AG04449 (cell line): ENCODE results near the gene TRAPPC5.

Experiments
- CTCF ChIA-PET: fragments of 350-600 bp; formaldehyde crosslinking; extraction: SDS; loops from one replicate; lab custom pipeline; 2021; ENCODE audit warnings: antibody characterized with exemption; lab: Yijun Ruan, JAX
- POLR2A ChIA-PET: fragments of 400-600, 350-600 bp; formaldehyde crosslinking; extraction: SDS; loops from one replicate; lab custom pipeline; 2020; ENCODE audit warnings: antibody characterized with exemption, inconsistent platforms; lab: Yijun Ruan, JAX
- DNase-seq: peaks from one replicate; pipeline ENCODE4 v3.0.0-alpha.2; 2010; ENCODE audit warnings: low read depth, low spot score
- H3K4me3 ChIP-seq: 2 replicates; pipeline ENCODE4 v1.5.1; 2011; ENCODE audit warnings: low read depth, mild to moderate bottlenecking, control low read depth, low read length
- TF ChIP-seq, protein P1 (sequence below): IDR thresholded peaks from one replicate; pipeline ENCODE4 v1.5.1; 2011; ENCODE audit warnings: mild to moderate bottlenecking, moderate library complexity, low read length, control low read depth, inconsistent platforms; ENCODE audit not compliant: insufficient read depth; ENCODE audit errors: missing control alignments

Gene TRAPPC5

DNA sequence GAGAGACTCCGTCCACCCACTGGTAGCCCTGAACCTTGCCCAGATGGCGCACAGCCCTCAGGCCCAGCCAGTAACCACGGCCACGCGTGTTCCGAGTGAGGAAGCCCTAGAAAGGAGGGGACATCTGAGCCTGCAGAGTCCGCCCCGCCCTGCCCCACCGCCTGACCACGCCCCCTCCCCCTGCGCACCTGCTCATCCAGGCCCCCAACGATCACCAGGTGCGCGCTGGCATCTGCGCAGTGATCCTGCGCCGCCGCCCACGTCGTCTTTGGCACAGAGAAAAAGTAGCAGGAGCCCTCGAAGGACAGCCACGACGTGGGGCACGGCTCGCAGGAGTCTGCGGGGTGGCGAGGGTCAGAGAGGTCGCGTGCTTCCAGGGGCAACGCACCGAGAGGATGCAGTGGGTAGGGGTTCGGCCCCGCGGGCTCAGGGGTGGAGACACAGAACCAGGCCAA, 49.2 kb downstream of the TRAPPC5 start:
- TF ChIP-seq, protein P1, sequence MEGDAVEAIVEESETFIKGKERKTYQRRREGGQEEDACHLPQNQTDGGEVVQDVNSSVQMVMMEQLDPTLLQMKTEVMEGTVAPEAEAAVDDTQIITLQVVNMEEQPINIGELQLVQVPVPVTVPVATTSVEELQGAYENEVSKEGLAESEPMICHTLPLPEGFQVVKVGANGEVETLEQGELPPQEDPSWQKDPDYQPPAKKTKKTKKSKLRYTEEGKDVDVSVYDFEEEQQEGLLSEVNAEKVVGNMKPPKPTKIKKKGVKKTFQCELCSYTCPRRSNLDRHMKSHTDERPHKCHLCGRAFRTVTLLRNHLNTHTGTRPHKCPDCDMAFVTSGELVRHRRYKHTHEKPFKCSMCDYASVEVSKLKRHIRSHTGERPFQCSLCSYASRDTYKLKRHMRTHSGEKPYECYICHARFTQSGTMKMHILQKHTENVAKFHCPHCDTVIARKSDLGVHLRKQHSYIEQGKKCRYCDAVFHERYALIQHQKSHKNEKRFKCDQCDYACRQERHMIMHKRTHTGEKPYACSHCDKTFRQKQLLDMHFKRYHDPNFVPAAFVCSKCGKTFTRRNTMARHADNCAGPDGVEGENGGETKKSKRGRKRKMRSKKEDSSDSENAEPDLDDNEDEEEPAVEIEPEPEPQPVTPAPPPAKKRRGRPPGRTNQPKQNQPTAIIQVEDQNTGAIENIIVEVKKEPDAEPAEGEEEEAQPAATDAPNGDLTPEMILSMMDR = no peak
- DNase-seq = no peak
- POLR2A ChIA-PET = no interaction called here

DNA sequence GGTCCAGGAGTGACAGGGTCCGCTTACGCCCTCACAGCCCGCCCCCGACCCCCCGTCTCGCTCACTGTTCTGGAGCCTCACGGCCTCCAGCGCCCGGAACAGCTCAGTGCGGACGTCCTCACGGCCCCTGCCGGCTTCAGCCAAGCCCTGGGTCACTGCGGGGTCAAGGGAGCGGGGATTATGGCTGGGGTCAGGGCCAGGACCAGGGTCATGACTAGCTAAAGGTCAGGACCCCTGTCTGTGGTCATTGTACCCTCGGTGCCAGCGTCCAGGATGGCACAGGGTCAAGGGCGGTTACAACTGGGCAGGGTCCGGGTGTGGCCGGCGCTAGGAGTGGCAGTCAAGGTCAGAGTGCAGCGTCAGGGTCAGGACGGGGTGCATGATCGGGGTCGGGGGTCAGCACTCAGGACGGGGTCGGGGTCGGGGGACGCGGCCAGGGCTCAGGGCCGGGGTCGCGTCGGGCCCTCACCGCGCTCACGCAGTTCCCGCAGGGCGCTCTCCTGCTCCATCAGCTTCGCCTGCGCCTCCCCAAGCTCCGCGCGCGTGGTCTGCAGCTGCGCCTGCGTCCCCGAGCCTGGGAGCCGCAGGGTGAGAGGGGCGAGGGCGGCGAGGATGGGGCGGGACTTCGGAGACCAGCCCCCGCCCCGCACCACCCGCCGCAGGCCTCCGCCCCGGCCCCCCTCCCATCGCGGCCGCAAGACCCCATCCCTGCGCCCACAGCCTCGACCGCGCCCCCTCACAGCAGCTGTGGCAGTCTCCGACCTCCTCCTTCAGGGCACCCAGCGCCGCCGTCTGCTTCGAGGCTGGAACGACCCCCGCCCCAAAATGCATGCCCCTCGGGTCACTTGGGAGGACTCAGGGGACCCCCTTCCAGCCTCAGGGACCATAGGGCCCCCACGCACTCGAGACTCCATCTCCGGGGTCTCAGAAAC, 49.9 kb downstream of the TRAPPC5 start:
- no peak overlapping the region for H3K4me3 ChIP-seq
- no peak for DNase-seq
- TF ChIP-seq, protein P1 = no peak
- POLR2A ChIA-PET = no interaction called here
- CTCF ChIA-PET = interaction anchor here (1.2 kb wide), 1 partner anchor 50 kb away, joined by 4 read pairs; the partner anchor contains the start of gene TRAPPC5

More for the DNA sequence above, 49.2 kb downstream of the TRAPPC5 start:
- CTCF ChIA-PET = interaction anchor here (1.2 kb wide), 1 partner anchor 49 kb away, joined by 4 read pairs; the partner anchor contains the start of gene TRAPPC5
- H3K4me3 ChIP-seq = no peak overlapping the region

DNA sequence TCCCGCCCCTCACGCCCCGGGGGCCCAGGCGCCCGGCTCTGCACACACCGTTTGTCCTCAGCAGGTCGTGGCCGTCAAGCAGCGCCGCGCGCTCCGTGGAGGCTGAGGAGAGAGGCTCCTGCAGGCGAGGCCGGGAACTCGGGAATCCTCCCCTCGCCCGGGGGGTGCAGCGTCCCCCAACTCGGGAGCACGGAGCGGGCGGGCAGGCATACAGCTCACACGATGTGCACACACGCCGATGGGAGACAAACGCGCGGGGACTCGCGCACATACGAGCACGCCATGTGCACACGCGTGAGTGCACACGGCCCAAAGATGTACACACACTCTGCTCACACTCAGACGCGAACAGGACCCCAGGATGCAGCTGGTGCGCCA, 50.6 kb downstream of the TRAPPC5 start:
- TF ChIP-seq, protein P1 = no peak
- ChIA-PET CTCF (no interaction called here), POLR2A (no interaction called here)
- no peak overlapping the region for H3K4me3 ChIP-seq
- no peak for DNase-seq

DNA sequence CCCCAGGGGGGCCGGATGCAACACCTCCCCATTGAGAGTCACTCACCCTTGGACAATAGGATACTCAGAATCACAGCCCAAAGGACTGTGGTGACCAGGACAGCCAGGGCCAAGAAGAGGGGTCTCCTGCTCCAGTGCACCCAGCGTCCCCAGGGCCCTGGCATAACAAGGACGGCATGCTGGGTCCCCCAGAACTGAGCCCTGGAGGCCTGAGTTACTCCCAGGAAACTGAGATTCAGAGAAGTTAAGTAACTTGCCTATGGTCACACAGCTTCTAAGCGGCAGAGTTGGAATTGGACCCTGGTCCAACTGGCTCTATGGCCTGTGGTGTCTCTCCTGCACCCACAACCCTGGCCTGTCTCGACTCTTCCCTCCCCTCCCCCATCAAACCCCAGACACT, 51.0 kb downstream of the TRAPPC5 start:
- TF ChIP-seq, protein P1 = no peak
- DNase-seq = no peak
- POLR2A ChIA-PET = no interaction called here
- CTCF ChIA-PET = no interaction called here
- no peak overlapping the region for H3K4me3 ChIP-seq

DNA sequence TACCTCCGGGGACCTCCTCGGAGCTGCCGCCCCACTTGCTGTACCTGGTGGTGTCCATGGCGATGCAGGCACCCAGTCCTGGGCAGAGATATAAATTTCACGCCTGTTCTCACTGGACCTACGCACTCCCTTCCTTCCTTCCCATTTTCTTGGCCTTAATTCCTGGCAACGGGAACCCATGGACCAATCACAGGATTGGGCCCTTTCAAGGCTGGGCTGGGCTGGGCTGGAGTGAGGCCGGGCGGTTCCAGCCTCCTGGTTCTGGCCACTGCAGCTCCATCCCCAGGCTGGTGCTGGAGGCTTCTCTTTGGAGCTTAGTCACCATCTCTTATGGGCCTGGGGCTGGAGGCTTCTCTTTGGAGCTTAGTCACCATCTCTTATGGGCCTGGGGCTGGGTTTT, 51.4 kb downstream of the TRAPPC5 start, which contains the start of gene CLEC4G:
CLEC4G (minus strand) TSS at position 66 of the 400 bp plus-strand sequence; CDS start at position 58, 8 bp downstream.
- POLR2A ChIA-PET = no interaction called here
- CTCF ChIA-PET = no interaction called here
- no peak within 1 kb of the TSS for H3K4me3 ChIP-seq
- TF ChIP-seq, protein P1 = no peak
- no peak for DNase-seq

DNA sequence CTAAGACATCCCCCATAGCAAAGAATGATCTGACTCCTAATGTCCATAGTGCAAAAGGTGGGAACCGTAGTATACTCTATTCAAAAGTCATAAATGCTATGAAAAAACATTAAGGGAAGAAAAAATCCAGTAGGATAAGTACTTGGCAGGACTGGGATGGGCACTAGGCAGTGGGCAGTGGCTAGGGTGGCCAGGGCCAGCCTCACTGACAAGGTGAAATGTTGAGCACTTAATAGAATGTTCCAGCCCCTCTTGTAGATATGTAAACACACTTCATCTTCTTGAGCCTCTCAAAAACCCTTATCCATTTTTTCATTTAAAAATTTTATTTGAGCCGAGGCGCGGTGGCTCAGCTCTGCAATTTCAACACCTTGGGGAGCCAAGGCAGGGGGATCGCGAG, 52.7 kb downstream of the TRAPPC5 start:
- ChIA-PET CTCF (no interaction called here), POLR2A (no interaction called here)
- no peak for DNase-seq
- TF ChIP-seq, protein P1 = no peak
- H3K4me3 ChIP-seq = no peak overlapping the region
